H1 (cell line): Measurements from ENCODE around the gene SOST. TPM values are rescaled to one million over a fixed set of nuclear protein-coding genes. Genes with fewer than 3 reads are reported as not detected.

Experiments used
- CTCF ChIA-PET: fragments of 300-600 bp; sonication (Branson Sonifier 250); formaldehyde crosslinking; loops from one replicate; lab custom pipeline; 2021; ENCODE audit not compliant: partially characterized antibody; lab: Charles Lee
- POLR2A ChIA-PET: fragments of 300-600 bp; sonication (Branson Sonifier 250); formaldehyde crosslinking; loops from one replicate; lab custom pipeline; 2021; ENCODE audit warnings: inconsistent platforms; ENCODE audit not compliant: partially characterized antibody; lab: Charles Lee
- DNase-seq, 2 experiments: peaks; one replicate each; pipeline versions ENCODE4 v3.0.0 to v3.0.0-alpha.2; 2010 to 2022; ENCODE audit warnings: low spot score in 2 of 2, low read depth in 1 of 2, mixed read lengths in 1 of 2
- FAIRE-seq: peaks from 2 replicates; lab custom pipeline; 2011; peaks lifted over from hg19 to GRCh38; lab: Jason Lieb, UNC
- H2AFZ ChIP-seq: 2 replicates; pipeline ENCODE4 v1.8.1; 2012; ENCODE audit warnings: low read length, inconsistent platforms
- H2AK5ac ChIP-seq: 2 replicates; pipeline ENCODE4 v1.6.1; 2013; ENCODE audit warnings: low read depth, low read length
- H2BK120ac ChIP-seq: replicated peaks from 2 replicates; pipeline ENCODE3; 2013; ENCODE audit warnings: low read depth, low read length, inconsistent platforms
- H2BK12ac ChIP-seq: 2 replicates; pipeline ENCODE4 v1.6.1; 2013; ENCODE audit warnings: low read depth, low read length
- H2BK15ac ChIP-seq: 2 replicates; pipeline ENCODE4 v1.6.1; 2013; ENCODE audit warnings: low read length
- H2BK20ac ChIP-seq: 2 replicates; pipeline ENCODE4 v1.6.1; 2013; ENCODE audit warnings: low read length
- H2BK5ac ChIP-seq: 2 replicates; pipeline ENCODE4 v1.6.1; 2013; ENCODE audit warnings: low read depth, low read length
- H3K14ac ChIP-seq: 2 replicates; pipeline ENCODE4 v1.6.1; 2013; ENCODE audit warnings: inconsistent platforms; ENCODE audit not compliant: insufficient read length
- H3K18ac ChIP-seq: 2 replicates; pipeline ENCODE4 v1.6.1; 2013; ENCODE audit warnings: low read length; ENCODE audit errors: extremely low read depth
- H3K23ac ChIP-seq: 2 replicates; pipeline ENCODE4 v1.6.1; 2013; ENCODE audit warnings: inconsistent platforms; ENCODE audit not compliant: insufficient read length
- H3K23me2 ChIP-seq: 2 replicates; pipeline ENCODE4 v1.6.1; 2013; ENCODE audit warnings: low read depth, low read length
- H3K27ac ChIP-seq: 2 replicates; pipeline ENCODE4 v1.6.1; 2011; ENCODE audit warnings: low read depth, low read length, inconsistent platforms
- H3K27me3 ChIP-seq, 4 experiments: replicated peaks in 1 of 4; 1 replicate in 1 of 4; 2 replicates in 3 of 4; pipeline versions ENCODE4 v1.6.1 to v1.8.1; 2011 to 2013; ENCODE audit warnings: low read length in 3 of 4, mild to moderate bottlenecking in 3 of 4, inconsistent platforms in 2 of 4, mixed read lengths in 2 of 4, moderate library complexity in 1 of 4; ENCODE audit not compliant: control insufficient read depth in 3 of 4, insufficient read depth in 3 of 4; ENCODE audit errors: extremely low read depth in 1 of 4
- H3K36me3 ChIP-seq, 4 experiments: 2 replicates each; pipeline versions ENCODE4 v1.6.1 to v1.8.1; 2011 to 2013; ENCODE audit warnings: mild to moderate bottlenecking in 4 of 4, low read length in 3 of 4, moderate library complexity in 2 of 4, control low read depth in 1 of 4, inconsistent platforms in 1 of 4; ENCODE audit not compliant: insufficient read depth in 4 of 4, control insufficient read depth in 2 of 4
- H3K4ac ChIP-seq: replicated peaks from 2 replicates; pipeline ENCODE3; 2013; ENCODE audit warnings: low read length, low read depth, mixed read lengths, inconsistent platforms; ENCODE audit not compliant: insufficient read length
- H3K4me1 ChIP-seq, 4 experiments: replicated peaks in 1 of 4; 1 replicate in 1 of 4; 2 replicates in 3 of 4; pipeline versions ENCODE4 v1.6.1 to v1.8.1; 2011 to 2013; ENCODE audit warnings: low read length in 3 of 4, inconsistent platforms in 2 of 4, mixed read lengths in 1 of 4; ENCODE audit not compliant: insufficient read depth in 4 of 4, control insufficient read depth in 3 of 4
- H3K4me2 ChIP-seq, 2 experiments: 2 replicates each; pipeline versions ENCODE4 v1.6.1 to v1.8.1; 2011 to 2013; ENCODE audit warnings: low read depth in 2 of 2, low read length in 2 of 2, control low read depth in 1 of 2, inconsistent platforms in 1 of 2, mild to moderate bottlenecking in 1 of 2; ENCODE audit not compliant: insufficient read depth in 1 of 2
- H3K4me3 ChIP-seq, 4 experiments: fragments of 200-600, 300-600 bp in 1 of 4; sonication (generic), shearing (Covaris generic), sonication (Bioruptor Twin) in 1 of 4; 2 replicates each; pipeline versions ENCODE4 v1.5.1 to v1.8.1; 2011 to 2016; ENCODE audit warnings: low read length in 4 of 4, low read depth in 3 of 4, control low read depth in 2 of 4, inconsistent platforms in 2 of 4, mild to moderate bottlenecking in 2 of 4, mixed read lengths in 1 of 4, moderate library complexity in 1 of 4; ENCODE audit not compliant: insufficient read depth in 2 of 4; ENCODE audit errors: extremely low read depth in 1 of 4
- H3K56ac ChIP-seq: replicated peaks from 2 replicates; pipeline ENCODE3; 2013; ENCODE audit warnings: low read depth, mild to moderate bottlenecking, mixed read lengths, low read length, inconsistent platforms; ENCODE audit not compliant: insufficient read length
- H3K79me1 ChIP-seq: 2 replicates; pipeline ENCODE4 v1.6.1; 2013; ENCODE audit warnings: low read depth, low read length, control low read depth
- H3K79me2 ChIP-seq, 2 experiments: 2 replicates each; pipeline versions ENCODE4 v1.6.1 to v1.8.1; 2012 to 2013; ENCODE audit warnings: low read length in 2 of 2, mild to moderate bottlenecking in 2 of 2, inconsistent platforms in 1 of 2; ENCODE audit not compliant: insufficient read depth in 2 of 2, control insufficient read depth in 1 of 2
- H3K9ac ChIP-seq, 4 experiments: replicated peaks in 1 of 4; 1 replicate in 1 of 4; 2 replicates in 3 of 4; pipeline versions ENCODE4 v1.6.1 to v1.8.1; 2011 to 2013; ENCODE audit warnings: low read depth in 3 of 4, low read length in 3 of 4, control low read depth in 2 of 4, mild to moderate bottlenecking in 2 of 4, moderate library complexity in 2 of 4, inconsistent platforms in 1 of 4; ENCODE audit errors: extremely low read depth in 1 of 4
- H3K9me3 ChIP-seq, 2 experiments: 2 replicates each; pipeline versions ENCODE4 v1.6.1 to v1.8.1; 2012 to 2013; ENCODE audit warnings: mild to moderate bottlenecking in 2 of 2, moderate library complexity in 2 of 2, control low read depth in 1 of 2, inconsistent platforms in 1 of 2, low read depth in 1 of 2, low read length in 1 of 2, mixed read lengths in 1 of 2; ENCODE audit not compliant: insufficient read depth in 2 of 2
- H4K20me1 ChIP-seq, 2 experiments: replicated peaks in 1 of 2; 2 replicates each; pipeline versions ENCODE3 to v1.8.1; 2011 to 2013; ENCODE audit warnings: inconsistent platforms in 2 of 2, low read length in 2 of 2, mild to moderate bottlenecking in 1 of 2; ENCODE audit not compliant: insufficient read depth in 2 of 2, control insufficient read depth in 1 of 2
- H4K5ac ChIP-seq: 2 replicates; pipeline ENCODE4 v1.6.1; 2013; ENCODE audit warnings: low read length, low read depth, mixed read lengths, inconsistent platforms; ENCODE audit not compliant: insufficient read length
- H4K8ac ChIP-seq: 2 replicates; pipeline ENCODE4 v1.8.0; 2013; ENCODE audit warnings: mild to moderate bottlenecking, moderate library complexity, low read length, inconsistent platforms; ENCODE audit not compliant: insufficient read depth; ENCODE audit errors: extremely low read depth
- H4K91ac ChIP-seq: replicated peaks from 2 replicates; pipeline ENCODE3; 2013; ENCODE audit warnings: low read length, mixed read lengths, inconsistent platforms; ENCODE audit not compliant: insufficient read length
- BACH1 ChIP-seq: IDR thresholded peaks from 2 replicates; pipeline ENCODE4 v1.6.1; 2012; ENCODE audit warnings: low read length, improper control_type of control experiment
- CTCF ChIP-seq, 3 experiments: IDR thresholded peaks; 1 replicate in 2 of 3; 2 replicates in 1 of 3; pipeline versions ENCODE4 v1.5.1 to v1.6.1; 2011; ENCODE audit warnings: low read length in 3 of 3, mild to moderate bottlenecking in 3 of 3, inconsistent platforms in 2 of 3, low read depth in 1 of 3, moderate library complexity in 1 of 3; ENCODE audit not compliant: insufficient read depth in 1 of 3; ENCODE audit errors: control extremely low read depth in 1 of 3
- EP300 ChIP-seq, 2 experiments: IDR thresholded peaks; 1 replicate in 1 of 2; 2 replicates in 1 of 2; pipeline ENCODE4 v1.6.1; 2011 to 2012; ENCODE audit warnings: low read depth in 2 of 2, low read length in 2 of 2, mild to moderate bottlenecking in 2 of 2, borderline replicate concordance in 1 of 2, inconsistent platforms in 1 of 2, moderate library complexity in 1 of 2
- EZH2 ChIP-seq: fragments of 200-600 bp; sonication (generic); IDR thresholded peaks from 2 replicates; pipeline ENCODE4 v1.7.1; 2012; ENCODE audit warnings: low read depth, mild to moderate bottlenecking, moderate library complexity, low read length, inconsistent platforms; ENCODE audit not compliant: severe bottlenecking
- GTF2F1 ChIP-seq: IDR thresholded peaks from 2 replicates; pipeline ENCODE4 v1.6.1; 2012; ENCODE audit warnings: low read depth, low read length, improper control_type of control experiment, borderline replicate concordance
- KDM4A ChIP-seq: IDR thresholded peaks from one replicate; pipeline ENCODE4 v1.7.1; 2012; ENCODE audit warnings: low read depth, mild to moderate bottlenecking, moderate library complexity, low read length, inconsistent platforms; ENCODE audit not compliant: severe bottlenecking
- NRF1 ChIP-seq: IDR thresholded peaks from 2 replicates; pipeline ENCODE4 v1.6.1; 2011; ENCODE audit warnings: mild to moderate bottlenecking, low read depth, low read length, improper control_type of control experiment
- RAD21 ChIP-seq, 2 experiments: IDR thresholded peaks in 1 of 2; conservative IDR thresholded peaks in 1 of 2; 2 replicates each; pipeline ENCODE4 v1.6.1; 2011; ENCODE audit warnings: low read depth in 2 of 2, low read length in 2 of 2, improper control_type of control experiment in 1 of 2, inconsistent platforms in 1 of 2, mild to moderate bottlenecking in 1 of 2, moderate library complexity in 1 of 2
- SIRT6 ChIP-seq: IDR thresholded peaks from one replicate; pipeline ENCODE4 v1.7.1; 2012; ENCODE audit warnings: low read length, inconsistent platforms
- SP4 ChIP-seq: IDR thresholded peaks from 2 replicates; pipeline ENCODE4 v1.6.1; 2012; ENCODE audit warnings: low read length, inconsistent platforms
- SUZ12 ChIP-seq: fragments of 200-600 bp; sonication (generic); IDR thresholded peaks from 2 replicates; pipeline ENCODE4 v1.6.1; 2012; ENCODE audit warnings: mild to moderate bottlenecking, inconsistent platforms, low read length, moderate library complexity, mixed read lengths
- WGBS, 2 experiments: shearing (Covaris generic) in 1 of 2; methylation state at CpG; one replicate each; pipeline versions ENCODE4 v1.1.6 to v1.1.7; 2013 to 2015; ENCODE audit warnings: low lambda C conversion rate in 2 of 2, mixed read lengths in 2 of 2, inconsistent platforms in 1 of 2, low coverage in 1 of 2, missing lambda C conversion rate in 1 of 2; ENCODE audit not compliant: insufficient replicate concordance in 2 of 2, insufficient coverage in 1 of 2, insufficient read length in 1 of 2; ENCODE audit errors: extremely low coverage in 1 of 2, missing lambda C conversion rate in 1 of 2; 5-methylcytosine and 5-hydroxymethylcytosine counted together
- polyA plus RNA-seq, 7 experiments: library from polyadenylated mRNA; depleted of rRNA in 3 of 7; stranded (reverse) in 5 of 7; unstranded in 2 of 7; fragments of >200 nt in 5 of 7; fragments of 200-250 nt in 2 of 7; gene quantifications; 1 replicate in 5 of 7; 2 replicates in 1 of 7; 4 replicates in 1 of 7; pipeline versions ENCODE4 v1.2.1 to v1.2.3, GENCODE V29; 2011 to 2013; ENCODE audit warnings: missing spikeins in 2 of 7, mixed read lengths in 2 of 7
- total RNA-seq: library from RNA; stranded (reverse); fragmentation: NEBNext Ultra II Directional; extraction: Animal tissue kit (Norgen Biotek cat#: 25700); gene quantifications from 2 replicates; pipeline ENCODE4 v1.2.1, GENCODE V29; 2021

SOST gene
- total and polyA plus RNA-seq, 2 of the 8 experiments (the other 6 are each of a cell fraction or from before 2014, with no cell fraction given) = 0.08 TPM; not detected in 1

- Histone ChIP-seq H3K9me3 (no peaks in the 10 kb centered on the region), H3K9ac (no peak overlapping the region), H3K23ac (no peak overlapping the region), H3K4me3 (no peak overlapping the region), H2BK5ac (no peak overlapping the region), H2AFZ (no peak overlapping the region), H2AK5ac (no peak overlapping the region), H3K79me1 (no peaks in the 10 kb centered on the region), H3K27ac (no peak overlapping the region), H3K4ac (no peak overlapping the region), H3K56ac (no peak overlapping the region), H3K4me1 (peaks cover 0 to 6% (median 2%) of the 10 kb centered on the region in 4 experiments; a peak in 3 of 7 replicates), H4K91ac (no peak overlapping the region), H3K36me3 (no peaks in the 10 kb centered on the region), H3K27me3 (no peaks in the 10 kb centered on the region), H4K8ac (no peak overlapping the region), H3K18ac (no peak overlapping the region), H3K4me2 (no peak overlapping the region), H3K23me2 (no peaks in the 10 kb centered on the region), H2BK120ac (no peak overlapping the region), H4K20me1 (no peaks in the 10 kb centered on the region), H3K79me2 (no peaks in the 10 kb centered on the region), H3K14ac (no peak overlapping the region), H2BK20ac (no peak overlapping the region), H4K5ac (no peak overlapping the region), H2BK12ac (no peak overlapping the region), H2BK15ac (no peak overlapping the region)
- DNase-seq = no peak
- no peak for FAIRE-seq
- CTCF ChIA-PET = interaction anchor here (1.0 to 23.7 kb wide), 3 partner anchors 11 to 48 kb away, joined by 3 to 969 read pairs (median 123); partner anchors contain the start of gene SOST
- WGBS, 2 experiments = 87% methylated on average over 5 of the region's 5 CpGs; no CpG with 5 or more reads in 1 of the 2 experiments
- POLR2A ChIA-PET = no interaction called here
- no peak for TF ChIP-seq EZH2
- no peak for TF ChIP-seq CTCF (IDR thresholded peaks at IDR 0.05; ENCODE audit: control extremely low read depth in 1 of 3, insufficient read depth in 1 of 3, low read depth in 1 of 3, low read length in 3 of 3)
- TF ChIP-seq KDM4A = no peak
- TF ChIP-seq RAD21 (IDR thresholded peaks at IDR 0.05 in 1 of 2, conservative IDR thresholded peaks at IDR 0.05 in 1 of 2; ENCODE audit: low read depth in 2 of 2, low read length in 2 of 2) = no peak
- no peak for TF ChIP-seq BACH1
- no peak for TF ChIP-seq SP4
- no peak for TF ChIP-seq EP300 (IDR thresholded peaks at IDR 0.05; ENCODE audit: borderline replicate concordance in 1 of 2, low read depth in 2 of 2, low read length in 2 of 2)
- TF ChIP-seq SUZ12 = no peak
- no peak for TF ChIP-seq NRF1
- no peak for TF ChIP-seq SIRT6
- TF ChIP-seq GTF2F1 = no peak
Observed at GRCh38 chr17:43706235-43706634, 52.4 kb downstream of the SOST start.
